Effector CD8-positive, alpha-beta T cell (primary cell): ENCODE measurements around the gene SEC16B.

ENCODE experiments used
- DNase-seq: peaks from one replicate; lab custom pipeline; 2025; lab: John Stamatoyannopoulos, UW

The SEC16B gene

DNA sequence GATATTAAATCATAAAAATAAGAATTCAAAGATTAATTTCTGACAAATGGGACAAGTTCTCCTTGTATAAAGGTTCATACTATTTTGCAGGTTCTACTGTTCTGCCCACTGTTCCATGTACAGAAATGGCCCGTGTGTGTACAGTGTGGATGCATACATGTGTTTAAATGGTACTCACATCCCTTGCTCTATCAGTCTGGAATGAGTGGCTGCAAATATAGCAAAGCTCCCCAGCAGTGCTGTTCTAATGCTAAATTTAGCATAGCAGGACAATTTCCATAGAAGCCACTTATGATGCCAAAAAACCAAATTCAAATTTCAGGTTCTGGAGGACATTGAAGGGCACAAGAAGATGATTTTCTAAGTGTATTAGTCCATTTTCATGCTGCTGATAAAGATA, 9.4 kb upstream of the SEC16B start:
- DNase-seq = no peak

DNA sequence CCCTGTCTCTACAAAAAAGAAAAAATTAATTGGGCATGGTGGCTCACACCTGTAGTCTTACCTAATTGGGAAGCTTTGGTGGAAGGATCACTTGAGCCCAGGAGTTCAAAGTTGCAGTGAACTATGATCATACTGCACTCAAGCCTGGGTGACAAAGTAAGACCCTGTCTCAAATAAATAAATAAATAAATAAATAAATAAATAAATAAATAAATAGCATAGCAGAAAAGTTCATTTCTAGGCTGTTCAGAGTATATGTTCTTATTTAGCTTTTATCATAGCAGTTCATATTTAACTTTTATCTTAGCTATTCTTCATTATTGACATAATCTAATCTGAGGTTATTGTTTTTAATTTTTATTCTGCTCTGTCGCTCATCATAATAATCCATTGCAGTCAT, 8.7 kb upstream of the SEC16B start:
- no peak for DNase-seq

GRCh38 chr1:177977141-177977540, 7.3 kb upstream of the SEC16B start:
- DNase-seq = no peak

- no peak for DNase-seq
These were observed 6.7 kb upstream of the SEC16B start for GRCh38 chr1:177976596-177976995.

GRCh38 chr1:177975588-177976495, 6.0 kb upstream of the SEC16B start:
- no peak for DNase-seq

DNA sequence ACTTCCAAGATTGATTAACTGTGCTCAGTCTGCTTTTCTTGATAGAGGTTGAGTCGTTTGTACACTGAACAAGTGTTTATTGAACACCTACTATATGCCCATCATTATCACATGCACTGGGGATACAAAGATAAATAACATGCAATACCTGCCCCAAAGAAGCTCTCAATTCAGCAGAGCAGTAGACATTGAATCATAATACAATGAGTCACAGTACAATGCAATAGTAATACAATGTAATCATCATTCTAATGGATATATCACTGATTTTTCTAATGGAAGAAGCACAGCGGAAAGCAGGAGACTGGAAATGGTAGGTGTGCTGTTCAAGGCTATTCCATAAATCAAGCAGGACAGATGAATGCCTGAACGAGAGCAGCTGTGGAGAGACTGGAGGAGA, 3.7 kb upstream of the SEC16B start:
- DNase-seq = no peak

GRCh38 chr1:177969109-177969508, 749 bp downstream of the SEC16B start:
- DNase-seq = no peak

DNA sequence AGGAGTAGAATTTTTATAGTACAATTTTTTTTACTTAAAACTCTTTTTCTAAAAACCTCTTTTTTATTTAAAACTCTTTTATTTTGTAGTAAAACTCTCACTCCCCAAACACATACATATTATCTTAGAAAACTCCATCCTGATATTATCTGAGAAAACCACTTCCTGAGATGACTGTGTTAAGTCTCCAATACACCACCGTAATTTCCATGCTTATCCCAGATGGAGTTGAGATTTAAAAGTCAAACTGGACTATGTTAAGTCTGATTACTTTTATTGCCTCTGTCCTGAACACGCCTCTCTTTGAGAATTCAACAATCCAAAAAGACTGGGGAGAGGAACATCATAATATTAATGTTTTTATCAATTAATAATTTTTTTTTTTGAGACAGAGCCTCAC, 3.7 kb downstream of the SEC16B start:
- DNase-seq = no peak

DNA sequence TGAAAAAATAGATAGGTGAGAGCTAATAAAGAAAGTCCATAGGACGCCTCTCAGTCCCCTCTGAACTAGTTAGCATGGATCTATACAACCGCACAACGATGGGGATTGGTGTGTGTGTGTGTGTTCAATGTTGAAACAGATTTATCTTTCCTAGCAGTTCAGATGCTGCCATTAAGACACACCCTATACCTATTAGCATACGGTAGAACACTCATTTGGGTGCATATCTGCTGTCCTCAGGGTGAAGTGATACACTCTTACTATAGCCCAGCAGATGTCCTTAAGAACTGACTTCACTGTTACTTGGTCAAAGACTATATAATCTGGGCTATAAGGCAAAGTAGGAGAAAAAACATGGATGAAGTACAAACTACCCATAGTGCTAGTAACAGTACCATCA, 4.6 kb downstream of the SEC16B start:
- DNase-seq = no peak

GRCh38 chr1:177964336-177964735, 5.5 kb downstream of the SEC16B start:
- DNase-seq = no peak

- no peak for DNase-seq
These were observed 8.8 kb downstream of the SEC16B start for GRCh38 chr1:177960939-177961622.

DNA sequence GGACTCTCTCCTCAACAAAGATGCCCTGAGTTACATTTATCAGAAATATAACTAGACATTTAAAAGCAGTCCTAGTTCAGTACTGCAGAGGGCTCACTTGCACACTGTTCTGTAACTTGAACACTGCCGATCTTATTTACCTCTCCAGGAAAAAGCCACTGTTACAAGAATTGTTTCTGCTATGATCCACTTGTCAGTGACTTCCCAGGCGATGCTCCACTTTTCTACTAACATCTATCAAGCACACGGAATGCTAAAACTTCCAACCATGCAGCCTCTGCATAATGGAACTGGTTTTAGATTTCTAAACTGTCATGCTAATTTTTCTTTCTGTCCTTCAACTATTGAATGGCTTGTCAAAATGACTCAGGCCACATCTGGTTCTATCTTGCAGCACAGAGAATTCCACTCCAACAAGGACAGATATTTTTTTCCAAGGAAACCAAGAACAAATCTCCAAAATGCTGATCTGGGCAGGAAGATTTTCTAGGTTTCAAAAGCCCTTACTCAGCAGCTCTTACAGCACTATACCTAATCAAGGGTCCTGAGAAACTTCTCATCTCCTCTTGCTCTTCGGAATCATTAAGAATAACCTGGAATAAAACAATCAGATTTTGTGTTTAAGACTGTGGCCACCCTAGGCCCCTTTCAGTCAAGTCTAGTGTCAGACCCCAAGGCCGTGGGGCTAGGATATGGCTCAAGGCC, 9.9 kb downstream of the SEC16B start:
- DNase-seq = no peak

GRCh38 chr1:177958092-177958491, 11.8 kb downstream of the SEC16B start:
- no peak for DNase-seq

DNA sequence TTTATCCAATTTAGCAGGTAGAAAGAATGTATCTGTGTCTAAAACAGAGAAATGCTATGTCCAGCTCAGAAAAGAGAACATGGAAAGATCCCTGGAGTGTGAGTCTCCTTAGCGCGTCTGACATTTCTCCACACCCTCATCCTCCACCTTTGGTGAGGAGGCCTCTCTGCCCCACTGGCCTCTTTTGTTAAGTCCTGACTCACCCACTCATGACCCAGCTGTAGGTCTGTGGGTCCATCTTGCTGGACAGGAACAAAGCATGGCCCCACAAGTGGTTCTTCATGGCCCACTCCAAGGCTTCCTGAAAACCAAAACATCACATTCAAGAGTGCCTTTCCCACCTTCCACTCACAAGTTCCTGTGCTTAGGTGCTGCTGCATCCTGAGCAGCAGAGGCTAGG, 15.8 kb downstream of the SEC16B start:
- DNase-seq = no peak

GRCh38 chr1:177953549-177953948, 16.3 kb downstream of the SEC16B start:
- no peak for DNase-seq

GRCh38 chr1:177952691-177953090, 17.2 kb downstream of the SEC16B start:
- DNase-seq = no peak

DNA sequence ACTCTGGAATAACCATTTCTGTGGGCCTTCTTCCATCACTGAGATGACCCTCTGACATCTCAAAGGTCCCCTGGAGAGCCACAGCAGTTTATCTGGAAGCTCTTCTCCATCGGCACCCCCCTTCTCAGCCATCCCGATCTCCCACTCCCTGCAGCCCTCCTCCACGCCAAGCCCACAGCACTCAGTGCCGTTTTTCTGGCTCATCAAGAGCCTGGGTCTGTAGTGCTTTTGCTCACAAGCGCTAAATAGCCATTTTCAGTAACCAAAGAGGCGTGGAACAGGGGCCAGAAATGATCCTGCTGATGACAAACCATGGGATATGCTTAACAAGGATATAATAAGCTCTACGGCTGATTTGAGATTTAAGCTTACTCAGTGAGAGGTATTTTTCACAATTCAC, 17.6 kb downstream of the SEC16B start:
- DNase-seq = no peak

DNA sequence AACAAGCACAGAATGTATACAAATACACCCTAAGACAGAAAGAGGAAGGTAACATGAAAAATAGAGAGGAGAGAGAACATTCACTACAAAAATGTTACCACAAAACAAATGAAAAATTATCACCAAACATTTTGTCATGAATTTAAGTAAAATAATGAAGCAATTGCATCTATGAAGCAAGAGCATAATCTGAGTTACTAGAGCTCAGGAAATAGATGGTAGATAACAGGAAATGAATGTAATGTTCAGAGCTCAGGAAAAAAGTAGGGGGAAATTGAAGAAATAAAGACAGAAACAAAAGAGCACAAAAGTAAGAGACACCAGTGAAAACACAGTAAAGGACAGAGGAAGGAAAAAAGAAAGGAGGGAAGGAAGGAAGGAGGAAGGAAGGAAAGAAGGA, 19.4 kb downstream of the SEC16B start:
- DNase-seq = no peak

- no peak for DNase-seq
These were observed 21.4 kb downstream of the SEC16B start for GRCh38 chr1:177948336-177948972.

DNA sequence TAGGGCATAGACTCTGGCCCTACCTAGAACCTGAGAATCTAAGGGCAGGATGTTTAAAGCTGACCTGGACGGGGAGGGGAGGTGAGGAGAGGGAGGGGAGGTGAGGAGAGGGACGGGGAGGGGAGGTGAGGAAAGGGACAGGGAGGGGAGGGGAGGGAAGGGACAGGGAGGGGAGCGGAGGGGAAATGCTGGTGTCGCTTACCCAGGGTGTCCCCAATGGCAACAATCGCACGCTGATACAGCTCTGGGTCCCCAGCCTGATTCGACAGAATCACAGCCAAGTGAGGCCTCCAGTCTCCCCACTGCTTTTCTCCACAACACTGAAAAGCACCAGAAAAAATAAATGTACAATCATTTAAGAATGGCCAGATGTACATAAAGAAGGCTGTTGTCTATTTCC, 22.2 kb downstream of the SEC16B start:
- DNase-seq = no peak

DNA sequence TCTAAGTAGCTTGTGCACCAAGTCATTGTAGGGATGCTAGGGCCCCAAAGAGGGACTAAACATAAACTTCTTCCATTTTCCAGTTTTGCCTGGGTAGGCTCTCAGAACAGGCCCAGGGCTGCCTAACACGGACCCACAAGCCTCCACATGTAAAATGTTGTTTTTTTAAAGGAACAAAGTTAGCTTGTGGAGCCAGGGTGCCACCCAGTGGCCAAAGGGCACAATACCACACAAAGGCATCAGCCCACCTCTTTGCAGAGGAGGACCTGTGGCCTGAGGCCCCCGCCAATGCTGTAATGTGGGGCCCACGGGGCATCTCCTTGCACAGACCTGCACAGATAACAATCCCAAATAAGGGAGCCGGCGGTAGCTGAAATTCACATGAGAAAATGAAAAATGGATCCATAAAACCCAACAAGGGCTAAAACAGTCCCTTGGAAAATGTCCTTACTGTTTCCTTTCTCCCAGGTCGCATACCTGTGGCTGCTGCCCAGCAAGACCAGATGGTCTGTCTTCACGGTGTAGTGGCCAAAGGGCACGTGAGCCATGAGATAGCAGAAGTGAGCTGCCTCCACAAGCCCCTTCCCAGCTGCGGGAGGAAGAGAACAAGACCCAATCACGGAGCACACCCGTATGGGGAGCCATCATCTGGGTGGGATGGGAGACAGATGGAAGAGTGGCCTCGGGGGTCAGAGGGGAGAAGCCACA, 23.8 kb downstream of the SEC16B start:
- DNase-seq = no peak
